Upper lobe of right lung (tissue), 1 donor: ENCODE results near the gene HOPX. TPM values are rescaled to one million over a fixed set of nuclear protein-coding genes. Genes with fewer than 3 reads are reported as not detected.
A peak's percentile ranks its signal among the peaks of the same experiment; 100 is the strongest.
"Not testable (repeated sequence)": the region's sequence is repeated elsewhere in the genome, so short reads cannot be mapped to it uniquely, and the experiment has no call there.

ENCODE experiments used
- ATAC-seq: fragments of 200-7000 bp; cut with Tn5 transposase; one replicate; pipeline ENCODE4 v1.9.1; 2020; ENCODE audit warnings: mild to moderate bottlenecking, moderate library complexity
- DNase-seq: peaks from one replicate; pipeline ENCODE4 v3.0.0-alpha.2; 2020
- H3K27ac ChIP-seq: fragments of 200-600 bp; one replicate; pipeline ENCODE4 v1.8.0; 2022
- H3K27me3 ChIP-seq: fragments of 200-600 bp; one replicate; pipeline ENCODE4 v1.8.0; 2022; ENCODE audit warnings: mild to moderate bottlenecking
- H3K36me3 ChIP-seq: fragments of 200-600 bp; one replicate; pipeline ENCODE4 v1.8.0; 2022
- H3K4me1 ChIP-seq: fragments of 200-600 bp; one replicate; pipeline ENCODE4 v1.8.0; 2022
- H3K4me3 ChIP-seq: fragments of 200-600 bp; one replicate; pipeline ENCODE4 v1.8.0; 2022; ENCODE audit warnings: mild to moderate bottlenecking
- H3K9me3 ChIP-seq: fragments of 200-600 bp; one replicate; pipeline ENCODE4 v1.8.0; 2022
- CTCF ChIP-seq: fragments of 200-600 bp; IDR thresholded peaks from one replicate; pipeline ENCODE4 v1.8.0; 2022; ENCODE audit warnings: antibody characterized with exemption
- intact Hi-C: fragments of 100-400 bp; cut with DNase I; formaldehyde crosslinking; loops from one replicate; pipeline ENCODE4 v1.11.0; 2022
- total RNA-seq: library from RNA; stranded (reverse); fragmentation: NEBNext Ultra II Directional; extraction: Animal tissue kit (Norgen Biotek cat#: 25700); gene quantifications from one replicate; pipeline ENCODE4 v1.2.1, GENCODE V29; 2021
- donor health status: DM: no; HTN: yes; CAD: no; lungs with severe emphysema.

HOPX gene
- total RNA-seq, 1 donor from 2014 or later: 520 TPM

GRCh38 chr4:56701644-56702043 lies 20.5 kb upstream of the HOPX start:
- DNase-seq: no peak
- no peak for TF ChIP-seq CTCF
- H3K27ac ChIP-seq: no peak overlapping the region
- peaks cover 4% of the 10 kb centered on the region for H3K4me1 ChIP-seq
- H3K36me3 ChIP-seq: no peaks in the 10 kb centered on the region
- no peaks in the 10 kb centered on the region for H3K9me3 ChIP-seq
- ATAC-seq: no peak
- no peak overlapping the region for H3K4me3 ChIP-seq
- H3K27me3 ChIP-seq: no peaks in the 10 kb centered on the region
- intact Hi-C loops: no loop called here

GRCh38 chr4:56701161-56701480 lies 20.0 kb upstream of the HOPX start:
- Histone ChIP-seq H3K4me1 (peaks cover 4% of the 10 kb centered on the region), H3K4me3 (no peak overlapping the region), H3K9me3 (no peaks in the 10 kb centered on the region), H3K27ac (no peak overlapping the region), H3K36me3 (no peaks in the 10 kb centered on the region), H3K27me3 (no peaks in the 10 kb centered on the region)
- intact Hi-C loops: no loop called here
- DNase-seq: no peak
- no peak for TF ChIP-seq CTCF
- ATAC-seq: no peak

GRCh38 chr4:56699537-56700105 lies 18.5 kb upstream of the HOPX start:
- DNase-seq (no peak), ATAC-seq (no peak)
- intact Hi-C loops: no loop called here
- no peak overlapping the region for H3K4me3 ChIP-seq
- peaks cover 4% of the 10 kb centered on the region for H3K4me1 ChIP-seq
- H3K36me3 ChIP-seq: no peaks in the 10 kb centered on the region
- TF ChIP-seq CTCF: no peak
- no peaks in the 10 kb centered on the region for H3K27me3 ChIP-seq
- H3K27ac ChIP-seq: no peak overlapping the region
- no peaks in the 10 kb centered on the region for H3K9me3 ChIP-seq

- peak overlapping the region; percentile 24 for H3K27ac ChIP-seq
- DNase-seq: peak; percentile 78
- peaks cover 4% of the 10 kb centered on the region for H3K4me1 ChIP-seq
- no peaks in the 10 kb centered on the region for H3K36me3 ChIP-seq
- TF ChIP-seq CTCF: no peak
- no peak overlapping the region for H3K4me3 ChIP-seq
- H3K27me3 ChIP-seq: no peaks in the 10 kb centered on the region
- peak; percentile 94 for ATAC-seq
- H3K9me3 ChIP-seq: no peaks in the 10 kb centered on the region
- intact Hi-C loops: no loop called here
Observed at GRCh38 chr4:56698329-56698728, 17.2 kb upstream of the HOPX start.

GRCh38 chr4:56696056-56696455 lies 15.0 kb upstream of the HOPX start:
- H3K36me3 ChIP-seq: no peaks in the 10 kb centered on the region
- no peak overlapping the region for H3K4me3 ChIP-seq
- no peaks in the 10 kb centered on the region for H3K27me3 ChIP-seq
- DNase-seq (no peak), ATAC-seq (peak; percentile 39)
- intact Hi-C loops: no loop called here
- TF ChIP-seq CTCF: no peak
- no peaks in the 10 kb centered on the region for H3K9me3 ChIP-seq
- peak overlapping the region; percentile 24 for H3K27ac ChIP-seq
- H3K4me1 ChIP-seq: peaks cover 4% of the 10 kb centered on the region

- H3K36me3 ChIP-seq, intact Hi-C loops: not testable (repeated sequence)
Observed at GRCh38 chr4:56693476-56693875, 12.4 kb upstream of the HOPX start.

More at GRCh38 chr4:56693476-56693875, 12.4 kb upstream of the HOPX start:
- H3K27me3 ChIP-seq, H3K9me3 ChIP-seq, ATAC-seq, H3K4me3 ChIP-seq, DNase-seq, H3K4me1 ChIP-seq, H3K27ac ChIP-seq: not testable (repeated sequence)
